Measurements from ENCODE around the gene C12orf54.
"Not testable (repeated sequence)": the region's sequence is repeated elsewhere in the genome, so short reads cannot be mapped to it uniquely, and the experiment has no call there.

C12orf54 gene

GRCh38 chr12:48482198-48482597, at the start of gene C12orf54:
Gene C12orf54, plus strand, starts transcription at chr12:48482498. Its CDS starts 799 bp downstream, at chr12:48483297.
- DNase-seq (ENCODE audit: low read depth), result no peak
- no peak within 1 kb of the TSS for H3K4me3 ChIP-seq (ENCODE audit: low read depth, low read length)
- TF ChIP-seq, protein P1, sequence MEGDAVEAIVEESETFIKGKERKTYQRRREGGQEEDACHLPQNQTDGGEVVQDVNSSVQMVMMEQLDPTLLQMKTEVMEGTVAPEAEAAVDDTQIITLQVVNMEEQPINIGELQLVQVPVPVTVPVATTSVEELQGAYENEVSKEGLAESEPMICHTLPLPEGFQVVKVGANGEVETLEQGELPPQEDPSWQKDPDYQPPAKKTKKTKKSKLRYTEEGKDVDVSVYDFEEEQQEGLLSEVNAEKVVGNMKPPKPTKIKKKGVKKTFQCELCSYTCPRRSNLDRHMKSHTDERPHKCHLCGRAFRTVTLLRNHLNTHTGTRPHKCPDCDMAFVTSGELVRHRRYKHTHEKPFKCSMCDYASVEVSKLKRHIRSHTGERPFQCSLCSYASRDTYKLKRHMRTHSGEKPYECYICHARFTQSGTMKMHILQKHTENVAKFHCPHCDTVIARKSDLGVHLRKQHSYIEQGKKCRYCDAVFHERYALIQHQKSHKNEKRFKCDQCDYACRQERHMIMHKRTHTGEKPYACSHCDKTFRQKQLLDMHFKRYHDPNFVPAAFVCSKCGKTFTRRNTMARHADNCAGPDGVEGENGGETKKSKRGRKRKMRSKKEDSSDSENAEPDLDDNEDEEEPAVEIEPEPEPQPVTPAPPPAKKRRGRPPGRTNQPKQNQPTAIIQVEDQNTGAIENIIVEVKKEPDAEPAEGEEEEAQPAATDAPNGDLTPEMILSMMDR (IDR thresholded peaks at IDR 0.05; ENCODE audit: insufficient read depth, low read depth, low read length, missing control alignments), result no peak

GRCh38 chr12:48434016-48434415, 48.3 kb upstream of the C12orf54 start:
- DNase-seq (ENCODE audit: low read depth); H3K4me3 ChIP-seq (ENCODE audit: low read depth, low read length): not testable (repeated sequence)

GRCh38 chr12:48441069-48441468, 41.2 kb upstream of the C12orf54 start:
- no peak for DNase-seq (ENCODE audit: low read depth)
- no peak overlapping the region for H3K4me3 ChIP-seq (ENCODE audit: low read depth, low read length)
- TF ChIP-seq, protein P1 (IDR thresholded peaks at IDR 0.05; ENCODE audit: insufficient read depth, low read depth, low read length, missing control alignments), result no peak

DNA sequence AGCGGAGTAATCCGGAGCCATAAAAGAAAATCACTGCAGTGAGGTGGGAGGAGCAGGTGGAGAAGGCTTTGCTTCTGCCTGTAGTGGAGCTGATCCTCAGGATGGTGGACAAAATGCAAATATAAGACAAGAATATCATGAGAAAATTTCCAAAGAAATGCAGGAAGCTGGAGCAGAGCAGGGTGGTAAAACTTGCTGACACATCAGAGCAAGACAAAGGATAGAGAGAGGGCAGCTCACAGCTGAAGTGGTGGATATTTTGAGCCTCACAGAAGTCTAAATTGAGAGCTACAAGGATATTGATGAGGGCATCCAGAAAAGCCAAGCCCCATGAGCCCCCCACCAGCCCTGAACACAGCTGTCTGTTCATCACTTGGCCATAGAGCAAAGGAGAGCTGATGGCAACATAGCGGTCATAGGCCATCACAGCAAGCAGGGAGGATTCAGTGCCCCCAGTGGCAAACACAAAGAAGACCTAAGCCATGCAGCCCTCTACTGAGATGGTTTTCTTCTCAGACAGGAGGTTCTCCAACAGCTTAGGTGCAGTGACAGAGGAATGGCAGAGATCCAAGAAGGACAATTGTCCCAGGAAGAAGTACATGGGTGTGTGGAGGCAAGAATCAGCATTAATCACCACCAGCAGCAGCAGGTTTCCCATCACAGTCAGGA, 40.0 kb upstream of the C12orf54 start:
- no peak overlapping the region for H3K4me3 ChIP-seq (ENCODE audit: low read depth, low read length)
- TF ChIP-seq, protein P1 (IDR thresholded peaks at IDR 0.05; ENCODE audit: insufficient read depth, low read depth, low read length, missing control alignments), result peak; percentile 32
- DNase-seq (ENCODE audit: low read depth), result peak; percentile 40

GRCh38 chr12:48445538-48445937, 36.8 kb upstream of the C12orf54 start:
- DNase-seq (ENCODE audit: low read depth), result no peak
- TF ChIP-seq, protein P1 (IDR thresholded peaks at IDR 0.05; ENCODE audit: insufficient read depth, low read depth, low read length, missing control alignments), result no peak
- H3K4me3 ChIP-seq (ENCODE audit: low read depth, low read length), result no peak overlapping the region

GRCh38 chr12:48446161-48446776, 36.0 kb upstream of the C12orf54 start:
- TF ChIP-seq, protein P1 (IDR thresholded peaks at IDR 0.05; ENCODE audit: insufficient read depth, low read depth, low read length, missing control alignments), result no peak
- peak; percentile 35 for DNase-seq (ENCODE audit: low read depth)
- H3K4me3 ChIP-seq (ENCODE audit: low read depth, low read length), result no peak overlapping the region

DNA sequence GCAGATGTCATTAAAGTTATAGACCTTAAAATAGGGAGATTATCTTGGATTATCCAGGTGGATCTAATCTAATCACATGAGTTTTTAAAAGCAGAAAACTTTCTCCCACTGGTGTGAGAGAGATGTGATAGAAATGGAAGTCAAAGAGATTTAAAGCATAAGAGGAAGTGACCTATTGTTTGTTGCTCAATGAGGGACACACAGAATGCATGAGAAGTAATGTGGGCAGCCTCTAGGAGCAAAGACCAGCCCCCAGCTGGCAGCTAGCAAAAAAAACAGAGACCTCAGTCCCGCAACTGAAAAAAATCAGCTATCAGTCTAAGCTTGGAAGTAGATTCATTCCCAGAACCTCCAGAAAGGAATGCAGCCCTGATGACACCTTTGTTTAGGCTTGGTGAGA, 34.5 kb upstream of the C12orf54 start:
- TF ChIP-seq, protein P1 (IDR thresholded peaks at IDR 0.05; ENCODE audit: insufficient read depth, low read depth, low read length, missing control alignments), result no peak
- H3K4me3 ChIP-seq (ENCODE audit: low read depth, low read length), result no peak overlapping the region
- DNase-seq (ENCODE audit: low read depth), result no peak

All from GM12865 (cell line).